Ishikawa (cell line): Measurements from ENCODE around the gene ZSWIM4.

Experiments
- CEBPB ChIP-seq: IDR thresholded peaks from 2 replicates; pipeline ENCODE4 v1.6.1; 2012
- CREB1 ChIP-seq: IDR thresholded peaks from 2 replicates; pipeline ENCODE4 v1.6.1; 2012; ENCODE audit warnings: low read depth
- EGR1 ChIP-seq: IDR thresholded peaks from 2 replicates; pipeline ENCODE4 v1.6.1; 2012
- EP300 ChIP-seq: IDR thresholded peaks from 2 replicates; pipeline ENCODE4 v1.6.1; 2012; ENCODE audit warnings: borderline replicate concordance
- FOXM1 ChIP-seq: IDR thresholded peaks from 2 replicates; pipeline ENCODE4 v1.6.1; 2012; ENCODE audit warnings: low read depth, borderline replicate concordance
- NFIC ChIP-seq: IDR thresholded peaks from 2 replicates; pipeline ENCODE4 v1.6.1; 2012
- RAD21 ChIP-seq: IDR thresholded peaks from 2 replicates; pipeline ENCODE4 v1.6.1; 2012; ENCODE audit warnings: low read depth
- TAF1 ChIP-seq: IDR thresholded peaks from 2 replicates; pipeline ENCODE4 v1.6.1; 2012; ENCODE audit warnings: low read depth, mild to moderate bottlenecking
- TCF12 ChIP-seq: IDR thresholded peaks from 2 replicates; pipeline ENCODE4 v1.6.1; 2012; ENCODE audit warnings: low read depth
- TEAD4 ChIP-seq: IDR thresholded peaks from 2 replicates; pipeline ENCODE4 v1.6.1; 2012
- YY1 ChIP-seq: IDR thresholded peaks from 2 replicates; pipeline ENCODE4 v1.6.1; 2012; ENCODE audit warnings: low read depth
- ZBTB7A ChIP-seq: IDR thresholded peaks from 2 replicates; pipeline ENCODE4 v1.6.1; 2012; ENCODE audit warnings: low read depth
- TF ChIP-seq, protein P1 (sequence below): IDR thresholded peaks from 2 replicates; pipeline ENCODE4 v1.6.1; 2012
- TF ChIP-seq, protein P2 (sequence below): IDR thresholded peaks from 2 replicates; pipeline ENCODE4 v1.6.1; 2012; ENCODE audit warnings: low read depth, mild to moderate bottlenecking
- TF ChIP-seq, protein P3 (sequence below): IDR thresholded peaks from 2 replicates; pipeline ENCODE4 v1.6.1; 2012

ZSWIM4 gene

DNA sequence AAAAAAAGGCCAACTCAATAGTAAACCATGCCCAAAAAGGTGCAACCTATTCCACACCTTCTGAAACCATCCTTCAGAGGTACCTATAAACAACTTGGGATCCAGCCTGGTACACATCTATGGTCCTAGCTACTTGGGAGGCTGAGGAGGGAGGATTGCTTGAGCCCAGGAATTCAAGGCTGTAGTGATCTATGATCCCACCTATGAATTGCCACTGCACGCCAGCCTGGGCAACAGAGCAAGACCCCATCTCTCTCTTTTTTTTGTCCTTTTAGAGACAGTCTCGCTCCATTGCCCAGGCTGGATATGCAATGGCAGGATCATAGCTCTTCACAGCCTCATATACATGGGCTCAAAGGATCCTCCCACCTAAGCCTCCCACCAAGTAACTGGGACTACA lies 26.0 kb downstream of the ZSWIM4 start:
- no peak for TF ChIP-seq CEBPB
- no peak for TF ChIP-seq FOXM1
- TF ChIP-seq, protein P1, sequence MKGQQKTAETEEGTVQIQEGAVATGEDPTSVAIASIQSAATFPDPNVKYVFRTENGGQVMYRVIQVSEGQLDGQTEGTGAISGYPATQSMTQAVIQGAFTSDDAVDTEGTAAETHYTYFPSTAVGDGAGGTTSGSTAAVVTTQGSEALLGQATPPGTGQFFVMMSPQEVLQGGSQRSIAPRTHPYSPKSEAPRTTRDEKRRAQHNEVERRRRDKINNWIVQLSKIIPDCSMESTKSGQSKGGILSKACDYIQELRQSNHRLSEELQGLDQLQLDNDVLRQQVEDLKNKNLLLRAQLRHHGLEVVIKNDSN: no peak
- TF ChIP-seq, protein P2, sequence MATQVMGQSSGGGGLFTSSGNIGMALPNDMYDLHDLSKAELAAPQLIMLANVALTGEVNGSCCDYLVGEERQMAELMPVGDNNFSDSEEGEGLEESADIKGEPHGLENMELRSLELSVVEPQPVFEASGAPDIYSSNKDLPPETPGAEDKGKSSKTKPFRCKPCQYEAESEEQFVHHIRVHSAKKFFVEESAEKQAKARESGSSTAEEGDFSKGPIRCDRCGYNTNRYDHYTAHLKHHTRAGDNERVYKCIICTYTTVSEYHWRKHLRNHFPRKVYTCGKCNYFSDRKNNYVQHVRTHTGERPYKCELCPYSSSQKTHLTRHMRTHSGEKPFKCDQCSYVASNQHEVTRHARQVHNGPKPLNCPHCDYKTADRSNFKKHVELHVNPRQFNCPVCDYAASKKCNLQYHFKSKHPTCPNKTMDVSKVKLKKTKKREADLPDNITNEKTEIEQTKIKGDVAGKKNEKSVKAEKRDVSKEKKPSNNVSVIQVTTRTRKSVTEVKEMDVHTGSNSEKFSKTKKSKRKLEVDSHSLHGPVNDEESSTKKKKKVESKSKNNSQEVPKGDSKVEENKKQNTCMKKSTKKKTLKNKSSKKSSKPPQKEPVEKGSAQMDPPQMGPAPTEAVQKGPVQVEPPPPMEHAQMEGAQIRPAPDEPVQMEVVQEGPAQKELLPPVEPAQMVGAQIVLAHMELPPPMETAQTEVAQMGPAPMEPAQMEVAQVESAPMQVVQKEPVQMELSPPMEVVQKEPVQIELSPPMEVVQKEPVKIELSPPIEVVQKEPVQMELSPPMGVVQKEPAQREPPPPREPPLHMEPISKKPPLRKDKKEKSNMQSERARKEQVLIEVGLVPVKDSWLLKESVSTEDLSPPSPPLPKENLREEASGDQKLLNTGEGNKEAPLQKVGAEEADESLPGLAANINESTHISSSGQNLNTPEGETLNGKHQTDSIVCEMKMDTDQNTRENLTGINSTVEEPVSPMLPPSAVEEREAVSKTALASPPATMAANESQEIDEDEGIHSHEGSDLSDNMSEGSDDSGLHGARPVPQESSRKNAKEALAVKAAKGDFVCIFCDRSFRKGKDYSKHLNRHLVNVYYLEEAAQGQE: no peak
- TF ChIP-seq YY1: no peak
- TF ChIP-seq RAD21: no peak
- TF ChIP-seq TAF1: no peak
- TF ChIP-seq NFIC: no peak
- no peak for TF ChIP-seq CREB1
- TF ChIP-seq EGR1: no peak
- no peak for TF ChIP-seq EP300
- TF ChIP-seq TEAD4: no peak
- no peak for TF ChIP-seq ZBTB7A
- TF ChIP-seq TCF12: no peak
- TF ChIP-seq, protein P3, sequence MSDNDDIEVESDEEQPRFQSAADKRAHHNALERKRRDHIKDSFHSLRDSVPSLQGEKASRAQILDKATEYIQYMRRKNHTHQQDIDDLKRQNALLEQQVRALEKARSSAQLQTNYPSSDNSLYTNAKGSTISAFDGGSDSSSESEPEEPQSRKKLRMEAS: no peak

DNA sequence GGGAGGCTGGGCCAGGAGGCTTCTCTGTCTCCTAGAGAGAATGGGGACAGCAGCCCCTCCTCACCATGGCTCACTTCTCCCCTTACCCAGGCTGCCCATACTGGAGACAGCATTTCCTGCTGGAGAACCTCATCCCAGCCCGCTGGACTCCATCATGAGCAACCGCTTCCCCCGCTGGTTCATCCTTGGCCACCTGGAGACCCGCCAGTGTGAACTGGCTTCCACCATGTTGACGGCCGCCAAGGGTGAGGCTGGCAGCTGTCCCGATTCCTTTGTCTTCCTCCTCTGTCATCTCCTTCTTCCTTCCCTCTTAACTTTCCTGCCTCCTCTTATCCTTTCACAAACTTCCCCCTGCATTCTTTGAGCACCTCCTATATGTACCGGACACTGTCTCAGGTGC lies 28.0 kb downstream of the ZSWIM4 start:
- TF ChIP-seq EP300: no peak
- TF ChIP-seq, protein P1: no peak
- no peak for TF ChIP-seq YY1
- TF ChIP-seq, protein P2: no peak
- no peak for TF ChIP-seq RAD21
- TF ChIP-seq CREB1: no peak
- TF ChIP-seq TAF1: no peak

DNA sequence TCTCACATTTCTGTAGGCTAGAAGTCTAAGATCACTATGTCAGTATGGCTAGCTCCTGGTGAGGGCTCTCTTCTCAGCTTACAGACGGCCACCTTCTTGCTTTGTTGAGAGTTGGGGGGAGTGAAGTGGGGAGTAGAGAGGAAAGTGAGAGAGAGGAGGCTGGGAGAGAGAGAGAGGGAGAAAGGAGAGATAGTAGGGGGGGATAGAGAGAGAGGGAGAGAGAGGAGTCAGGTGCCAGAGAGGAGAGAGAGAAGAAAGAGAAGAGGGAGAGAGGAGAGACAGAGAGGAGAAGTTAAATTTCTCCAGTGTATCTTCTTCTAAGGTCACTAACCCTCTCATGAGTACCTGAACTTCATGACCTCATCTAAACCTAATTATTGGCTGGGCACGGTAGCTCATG lies 28.7 kb downstream of the ZSWIM4 start:
- no peak for TF ChIP-seq NFIC
- TF ChIP-seq CEBPB: no peak

DNA sequence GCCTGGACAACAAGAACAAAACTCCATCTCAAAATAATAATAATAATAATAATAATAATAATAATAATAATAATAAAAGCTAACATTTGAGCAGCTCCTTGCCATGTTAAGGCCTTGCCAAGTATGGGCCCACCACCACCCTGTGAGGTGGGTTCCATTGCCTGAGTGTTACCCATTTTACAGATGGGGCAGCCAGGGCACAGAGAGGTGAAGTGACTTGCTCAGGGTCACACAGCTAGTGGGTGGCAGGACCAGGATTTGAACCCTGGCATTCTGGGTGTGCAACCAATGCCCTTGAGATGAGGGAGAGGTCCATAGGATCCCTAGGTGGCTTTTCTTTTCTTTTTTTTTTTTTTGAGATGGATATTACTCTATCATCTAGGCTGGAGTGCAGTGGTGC lies 29.5 kb downstream of the ZSWIM4 start:
- no peak for TF ChIP-seq TCF12
- TF ChIP-seq ZBTB7A: no peak
- TF ChIP-seq, protein P1: no peak
- no peak for TF ChIP-seq FOXM1
- TF ChIP-seq, protein P2: no peak
- no peak for TF ChIP-seq NFIC
- TF ChIP-seq CREB1: no peak
- no peak for TF ChIP-seq RAD21
- TF ChIP-seq, protein P3: no peak
